Measurements from ENCODE around the gene JPH4. TPM values are rescaled to one million over a fixed set of nuclear protein-coding genes. Genes with fewer than 3 reads are reported as not detected.

The JPH4 gene
- total and polyA plus RNA-seq, 2 of the 8 experiments (the other 6 are each of a cell fraction or from before 2014, with no cell fraction given): 23.9 to 46.7 TPM

DNA sequence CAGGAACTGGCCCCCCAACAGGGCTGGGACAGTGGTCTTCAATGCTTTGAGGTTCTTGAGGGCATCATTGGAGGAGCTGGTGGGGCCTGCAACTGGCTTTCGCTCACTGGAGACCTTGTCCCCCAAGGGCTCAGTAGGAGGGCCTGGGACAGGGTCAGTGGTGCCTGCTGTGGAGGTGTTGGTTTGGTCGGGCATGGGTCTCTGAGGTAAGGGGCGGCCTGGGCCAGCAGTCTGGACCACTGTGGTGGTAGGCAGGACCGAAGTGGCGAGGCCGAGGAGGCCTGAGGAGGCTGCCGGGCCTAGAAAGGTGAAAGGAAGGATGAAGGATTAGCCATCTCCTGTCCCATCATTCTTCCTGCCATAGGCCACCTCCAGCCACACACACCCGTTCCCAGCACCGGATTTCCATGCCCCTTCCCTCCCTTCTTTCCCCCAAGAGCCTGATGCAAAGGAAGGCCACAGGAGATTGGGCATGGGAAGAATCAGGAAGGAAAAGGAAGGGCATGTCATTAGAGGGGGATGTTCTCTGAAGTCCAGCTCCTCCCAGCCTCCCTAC is 55.9 kb downstream of the JPH4 start (continued):
- no peak for TF ChIP-seq YY1 (IDR thresholded peaks at IDR 0.05; ENCODE audit: low read depth, low read length)

All from H1 (cell line).